Endothelial cell of umbilical vein (primary cell): ENCODE data around the gene CASP2. TPM values are rescaled to one million over a fixed set of nuclear protein-coding genes. Genes with fewer than 3 reads are reported as not detected.

Experiments
- BruUV-seq: library from RNA; stranded (reverse); fragments of 400-500 nt; replicated peaks from 2 replicates; lab custom pipeline; 2021; lab: Mats Ljungman, UMichigan
- CTCF ChIA-PET: fragments of 300-600, 350-600 bp; sonication (Branson Sonifier 250); formaldehyde crosslinking; loops from one replicate; lab custom pipeline; 2021; ENCODE audit warnings: antibody characterized with exemption, inconsistent platforms; lab: Charles Lee
- POLR2A ChIA-PET: fragments of 300-600, 350-600 bp; sonication (Branson Sonifier 250); formaldehyde crosslinking; loops from one replicate; lab custom pipeline; 2021; ENCODE audit warnings: antibody characterized with exemption, inconsistent platforms; lab: Charles Lee
- DNase-seq: peaks from one replicate; pipeline ENCODE4 v3.0.0-alpha.2; 2011; ENCODE audit warnings: low read depth, low spot score
- FAIRE-seq: peaks from 2 replicates; lab custom pipeline; 2011; peaks lifted over from hg19 to GRCh38; lab: Jason Lieb, UNC
- H2AFZ ChIP-seq: 2 replicates; pipeline ENCODE4 v1.6.0; 2012; ENCODE audit warnings: low read depth, low read length, control low read depth, inconsistent platforms
- H3K27ac ChIP-seq: 2 replicates; pipeline ENCODE4 v1.5.1; 2011; ENCODE audit warnings: low read depth, mild to moderate bottlenecking, control low read depth, low read length, moderate library complexity; ENCODE audit not compliant: insufficient read depth
- H3K27me3 ChIP-seq, 2 experiments: 2 replicates each; pipeline versions ENCODE4 v1.6.0 to v1.6.1; 2011; ENCODE audit warnings: low read length in 2 of 2, mixed read lengths in 1 of 2; ENCODE audit not compliant: control insufficient read depth in 2 of 2, insufficient read depth in 2 of 2
- H3K36me3 ChIP-seq, 2 experiments: 2 replicates in 1 of 2; 3 replicates in 1 of 2; pipeline ENCODE4 v1.5.1; 2011; ENCODE audit warnings: low read length in 2 of 2, mild to moderate bottlenecking in 1 of 2, moderate library complexity in 1 of 2; ENCODE audit not compliant: control insufficient read depth in 2 of 2, insufficient read depth in 2 of 2; ENCODE audit errors: extremely low read depth in 1 of 2
- H3K4me1 ChIP-seq: 3 replicates; pipeline ENCODE4 v1.5.1; 2011; ENCODE audit warnings: mild to moderate bottlenecking, low read length; ENCODE audit not compliant: control insufficient read depth, insufficient read depth; ENCODE audit errors: extremely low read depth
- H3K4me2 ChIP-seq: 2 replicates; pipeline ENCODE4 v1.6.1; 2011; ENCODE audit warnings: low read length, control low read depth, mixed read lengths; ENCODE audit not compliant: insufficient read depth
- H3K4me3 ChIP-seq, 3 experiments: fragments of 200-600 bp in 1 of 3; sonication (generic), shearing (Covaris generic) in 1 of 3; replicated peaks in 1 of 3; 2 replicates each; pipeline ENCODE4 v1.5.1; 2011 to 2016; ENCODE audit warnings: control low read depth in 3 of 3, low read length in 3 of 3, mild to moderate bottlenecking in 2 of 3, inconsistent platforms in 1 of 3, low read depth in 1 of 3, moderate library complexity in 1 of 3; ENCODE audit not compliant: insufficient read depth in 1 of 3
- H3K79me2 ChIP-seq: 2 replicates; pipeline ENCODE4 v1.6.0; 2012; ENCODE audit warnings: low read length, inconsistent platforms; ENCODE audit not compliant: control insufficient read depth, insufficient read depth
- H3K9ac ChIP-seq: replicated peaks from 2 replicates; pipeline ENCODE3; 2011; ENCODE audit warnings: low read length, control low read depth; ENCODE audit not compliant: insufficient read depth; ENCODE audit errors: extremely low read depth
- H3K9me1 ChIP-seq: replicated peaks from 3 replicates; pipeline ENCODE4 v1.6.0; 2011; ENCODE audit warnings: mild to moderate bottlenecking, low read length; ENCODE audit not compliant: control insufficient read depth, insufficient read depth; ENCODE audit errors: extremely low read depth
- H3K9me3 ChIP-seq: replicated peaks from 2 replicates; pipeline ENCODE4 v1.5.1; 2012; ENCODE audit warnings: low read length, inconsistent platforms; ENCODE audit not compliant: control insufficient read depth, insufficient read depth
- H4K20me1 ChIP-seq: replicated peaks from 2 replicates; pipeline ENCODE3; 2011; ENCODE audit warnings: mild to moderate bottlenecking, low read length; ENCODE audit not compliant: control insufficient read depth, insufficient read depth; ENCODE audit errors: extremely low read depth
- CTCF ChIP-seq, 2 donors: IDR thresholded peaks; 1 replicate in 1 of 2; 2 replicates in 1 of 2; pipeline ENCODE4 v1.5.1; 2011; ENCODE audit warnings: low read length in 2 of 2, mild to moderate bottlenecking in 2 of 2, moderate library complexity in 2 of 2, control low read depth in 1 of 2, inconsistent platforms in 1 of 2, low read depth in 1 of 2; ENCODE audit not compliant: insufficient read depth in 1 of 2; ENCODE audit errors: extremely low read depth in 1 of 2
- EZH2 ChIP-seq: IDR thresholded peaks from 2 replicates; pipeline ENCODE4 v1.6.1; 2012; ENCODE audit warnings: borderline replicate concordance, low read depth, mild to moderate bottlenecking, moderate library complexity, low read length, inconsistent platforms; ENCODE audit not compliant: severe bottlenecking
- FOS ChIP-seq: IDR thresholded peaks from 2 replicates; pipeline ENCODE4 v1.6.1; 2011; ENCODE audit warnings: mild to moderate bottlenecking, low read length, moderate library complexity, borderline replicate concordance; ENCODE audit not compliant: insufficient read depth
- GATA2 ChIP-seq: IDR thresholded peaks from 2 replicates; pipeline ENCODE4 v1.7.0; 2011; ENCODE audit warnings: low read depth, mild to moderate bottlenecking, moderate library complexity, mixed read lengths, low read length; ENCODE audit not compliant: insufficient read length, insufficient read depth
- JUN ChIP-seq: IDR thresholded peaks from 2 replicates; pipeline ENCODE4 v1.6.1; 2011; ENCODE audit warnings: borderline replicate concordance, low read depth; ENCODE audit not compliant: insufficient read length, insufficient read depth
- MAX ChIP-seq: IDR thresholded peaks from 2 replicates; pipeline ENCODE4 v1.6.1; 2011; ENCODE audit not compliant: insufficient read depth, insufficient read length
- MYC ChIP-seq: IDR thresholded peaks from one replicate; pipeline ENCODE4 v1.6.1; 2011; ENCODE audit warnings: mild to moderate bottlenecking, low read depth, low read length
- POLR2A ChIP-seq: IDR thresholded peaks from 2 replicates; pipeline ENCODE4 v1.6.1; 2012; ENCODE audit warnings: low read depth, mild to moderate bottlenecking, control low read depth, low read length
- POLR2AphosphoS5 ChIP-seq: IDR thresholded peaks from 2 replicates; pipeline ENCODE4 v1.6.1; 2012; ENCODE audit warnings: low read depth, mild to moderate bottlenecking, control low read depth, low read length, moderate library complexity; ENCODE audit not compliant: insufficient read depth
- dilution Hi-C: fragments of 300-500 bp; cut with MboI; formaldehyde crosslinking; loops from one replicate; pipeline ENCODE4 v1.15.0; 2019; ENCODE audit warnings: low sequenced_read_pairs; ENCODE audit not compliant: extremely low pct_ligation_motif_present
- intact Hi-C: fragments of 100-400 bp; cut with micrococcal nuclease; formaldehyde crosslinking; loops from one replicate; pipeline ENCODE4 v1.10.0; 2022
- polyA plus RNA-seq, 4 experiments: library from polyadenylated mRNA; depleted of rRNA in 3 of 4; stranded (reverse) in 3 of 4; unstranded in 1 of 4; fragments of >200 nt; gene quantifications; 2 replicates each; pipeline versions ENCODE4 v1.2.1 to v1.2.3, GENCODE V29; 2011 to 2012; ENCODE audit warnings: missing spikeins in 1 of 4
- total RNA-seq: library from RNA; stranded (reverse); gene quantifications from 2 replicates; pipeline ENCODE4 v1.2.3, GENCODE V29; 2021

CASP2 gene
- total and polyA plus RNA-seq, 2 donors (not counting 3 experiments of a cell fraction or from before 2014, with no cell fraction given) = 36.3 to 57.9 TPM

GRCh38 chr7:143245123-143245522 is 43.0 kb upstream of the CASP2 start:
- H3K27me3 ChIP-seq = peaks cover 2 to 5% of the 10 kb centered on the region in 2 experiments
- intact Hi-C loops (no loop called here), dilution Hi-C loops (no loop called here)
- no peaks in the 10 kb centered on the region for H4K20me1 ChIP-seq
- no peak overlapping the region for H3K9ac ChIP-seq
- no peak for TF ChIP-seq POLR2A
- TF ChIP-seq MYC = no peak
- no peak for TF ChIP-seq MAX
- TF ChIP-seq GATA2 = no peak
- TF ChIP-seq JUN = peak; percentile 32
- no peak for TF ChIP-seq CTCF (IDR thresholded peaks at IDR 0.05; ENCODE audit: extremely low read depth in 1 of 2, insufficient read depth in 1 of 2, low read depth in 1 of 2, low read length in 2 of 2)
- no peak for TF ChIP-seq EZH2
- no peak for TF ChIP-seq POLR2AphosphoS5
- peak; percentile 68 for TF ChIP-seq FOS
- DNase-seq (peak; percentile 58), FAIRE-seq (peak; percentile 4)
- no TSS peak for BruUV-seq
- no peaks in the 10 kb centered on the region for H3K9me3 ChIP-seq
- no peaks in the 10 kb centered on the region for H3K9me1 ChIP-seq
- no peaks in the 10 kb centered on the region for H3K36me3 ChIP-seq
- no peak overlapping the region for H3K4me3 ChIP-seq
- ChIA-PET CTCF (interaction anchor here (1.0 to 1.2 kb wide), 4 partner anchors 18 to 171 kb away, joined by 4 to 8 read pairs (median 4); partner anchors contain the start of gene GSTK1), POLR2A (no interaction called here)
- no peaks in the 10 kb centered on the region for H3K79me2 ChIP-seq
- peak overlapping the region; percentile 16 for H3K4me2 ChIP-seq
- no peak overlapping the region for H2AFZ ChIP-seq
- peaks cover 6% of the 10 kb centered on the region for H3K4me1 ChIP-seq
- H3K27ac ChIP-seq = no peak overlapping the region
